Measurements from ENCODE around the gene PLEKHN1. TPM values are rescaled to one million over a fixed set of nuclear protein-coding genes. Genes with fewer than 3 reads are reported as not detected.
"Not testable (repeated sequence)": the region's sequence is repeated elsewhere in the genome, so short reads cannot be mapped to it uniquely, and the experiment has no call there.

Gene PLEKHN1
- total RNA-seq, 1 experiment from 2014 or later = 1.2 TPM

DNA sequence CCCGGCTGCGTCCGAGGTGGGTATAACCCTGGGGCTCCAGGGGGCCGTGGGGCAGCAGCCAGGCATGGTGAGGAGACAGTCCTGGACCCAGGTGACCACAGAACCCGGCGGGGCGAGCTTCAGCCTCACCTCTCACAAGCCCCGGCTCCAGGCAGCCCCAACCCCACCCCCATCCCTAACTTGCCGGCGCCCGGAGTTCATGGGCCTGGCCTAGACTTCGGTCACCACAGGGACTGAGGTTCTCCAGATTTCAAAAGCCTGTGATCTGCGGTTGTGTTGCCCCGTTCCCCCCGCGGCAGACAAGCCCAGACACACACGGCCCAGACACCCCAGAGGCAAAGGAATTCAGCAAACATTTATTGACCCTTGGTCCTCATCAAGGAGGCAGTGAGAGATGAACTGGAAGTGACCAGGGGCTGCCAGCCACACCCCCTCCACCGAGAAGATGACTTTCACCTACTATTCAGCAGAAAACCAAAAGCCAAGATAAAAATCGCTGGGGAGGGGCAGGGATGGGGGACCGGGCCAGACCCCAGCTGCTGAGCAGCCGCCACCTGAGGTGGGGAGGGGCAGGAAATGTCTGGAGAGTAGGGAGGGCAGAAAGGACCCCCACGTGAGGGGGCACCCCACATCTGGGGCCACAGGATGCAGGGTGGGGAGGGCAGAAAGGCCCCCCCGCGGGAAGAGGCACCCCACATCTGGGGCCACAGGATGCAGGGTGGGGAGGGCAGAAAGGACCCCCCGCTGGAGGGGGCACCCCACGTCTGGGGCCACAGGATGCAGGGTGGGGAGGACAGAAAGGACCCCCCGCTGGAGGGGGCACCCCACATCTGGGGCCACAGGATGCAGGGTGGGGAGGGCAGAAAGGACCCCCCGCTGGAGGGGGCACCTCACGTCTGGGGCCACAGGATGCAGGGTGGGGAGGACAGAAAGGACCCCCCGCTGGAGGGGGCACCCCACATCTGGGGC, 29.7 kb downstream of the PLEKHN1 start:
- DNase-seq (ENCODE audit: low spot score) = peak; percentile 6

- DNase-seq (ENCODE audit: low spot score) = peak; percentile 6
Measured at GRCh38 chr1:996851-997712, 30.8 kb downstream of the PLEKHN1 start.

GRCh38 chr1:997713-997992, 31.4 kb downstream of the PLEKHN1 start:
- DNase-seq (ENCODE audit: low spot score) = no peak

GRCh38 chr1:997993-998744, 31.9 kb downstream of the PLEKHN1 start:
- DNase-seq (ENCODE audit: low spot score) = no peak

DNA sequence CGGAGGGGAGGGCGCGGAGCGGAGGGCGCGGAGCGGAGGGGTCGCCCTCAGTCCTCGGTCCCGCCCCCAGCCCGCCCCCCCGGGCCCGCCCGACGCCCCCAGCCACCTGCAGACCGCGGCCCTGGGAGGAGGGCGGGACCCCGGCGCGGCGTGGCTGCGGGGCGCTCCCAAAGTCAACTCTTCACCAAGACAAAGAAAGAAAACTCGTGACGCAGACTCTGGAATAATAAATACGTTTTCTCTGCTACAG, 32.4 kb downstream of the PLEKHN1 start:
- DNase-seq (ENCODE audit: low spot score) = no peak

GRCh38 chr1:998995-999724, 32.9 kb downstream of the PLEKHN1 start:
- peak; percentile 11 for DNase-seq (ENCODE audit: low spot score)

GRCh38 chr1:999725-1000356, 33.6 kb downstream of the PLEKHN1 start, which contains the start of gene HES4:
HES4 (minus strand) TSS chr1:1000097; CDS start chr1:999973, 124 bp downstream.
- peak; percentile 87 for DNase-seq (ENCODE audit: low spot score)

DNA sequence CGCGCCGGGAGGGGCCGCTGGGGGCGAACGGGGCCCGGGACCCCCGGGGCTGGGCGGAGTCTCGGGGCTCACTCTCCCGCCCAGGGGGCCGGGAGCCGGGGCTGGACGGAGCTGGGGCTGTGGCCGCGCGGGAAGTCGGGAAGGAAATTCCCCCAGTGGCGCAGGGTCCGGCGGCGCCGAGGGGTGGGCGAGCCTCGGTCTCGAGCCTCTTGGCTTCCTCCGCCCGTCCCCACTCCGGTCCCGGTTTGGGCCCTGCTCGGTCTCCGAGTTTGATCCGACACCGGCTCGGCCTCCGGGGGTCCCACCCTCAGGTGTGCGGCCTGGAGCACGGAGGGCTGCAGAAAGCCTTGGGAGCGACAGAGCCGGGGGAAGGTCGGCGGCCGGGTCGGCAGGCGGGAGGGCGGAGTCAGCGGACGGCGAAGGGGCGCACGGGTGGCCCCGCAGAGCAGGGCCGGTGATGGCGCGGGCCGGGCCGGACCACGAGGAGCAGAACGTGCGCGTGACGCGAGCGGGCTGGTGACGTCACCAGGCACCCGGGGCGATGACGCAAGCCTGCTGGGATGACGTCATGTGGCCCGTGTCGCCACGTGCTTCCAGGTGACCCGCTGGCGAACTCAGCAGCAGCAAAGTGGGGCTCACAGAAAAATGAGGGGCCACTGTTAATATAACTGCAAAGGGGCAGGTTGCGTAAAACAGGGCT, 34.2 kb downstream of the PLEKHN1 start:
- peak; percentile 93 for DNase-seq (ENCODE audit: low spot score)

GRCh38 chr1:1001057-1001783, 34.9 kb downstream of the PLEKHN1 start:
- DNase-seq (ENCODE audit: low spot score) = no peak

DNA sequence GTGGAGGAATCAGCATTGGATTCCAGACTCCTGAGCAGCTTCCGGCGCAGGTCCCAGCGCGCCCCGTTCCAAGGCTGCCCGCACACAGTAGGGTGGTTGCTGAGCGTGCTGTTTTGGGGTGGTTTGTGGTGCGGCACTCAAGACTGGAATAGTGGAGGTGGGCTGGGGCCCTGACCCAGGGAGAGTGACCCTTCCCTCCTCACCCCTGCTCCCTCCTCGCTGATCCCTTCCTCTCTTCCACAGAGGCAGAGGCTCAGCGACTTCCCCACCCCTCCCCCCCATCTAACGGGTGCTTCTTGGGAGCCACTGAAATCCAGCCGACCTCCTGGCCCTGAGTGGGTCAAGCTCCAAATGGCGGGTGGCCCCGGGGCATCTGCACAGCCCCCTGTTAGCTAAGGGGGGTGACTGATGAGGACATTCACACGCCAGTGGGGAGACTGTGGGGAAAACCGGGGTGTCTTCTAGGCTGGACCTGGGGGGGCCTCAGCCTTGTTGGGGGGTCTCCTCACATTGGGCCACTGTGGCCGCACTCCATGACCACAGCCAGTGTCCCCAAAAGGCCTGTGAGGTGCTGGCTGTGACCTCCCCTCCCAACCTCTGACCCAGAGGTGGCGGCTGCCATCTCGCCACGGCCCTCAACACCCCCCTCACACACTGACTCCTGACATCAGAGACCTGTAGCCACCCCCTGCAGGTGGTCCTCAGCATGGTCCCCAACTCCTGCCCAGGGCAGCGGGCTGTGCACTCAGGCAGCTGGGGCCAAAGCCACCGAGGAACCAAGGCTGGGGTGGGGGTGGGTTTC, 37.5 kb downstream of the PLEKHN1 start:
- peak; percentile 3 for DNase-seq (ENCODE audit: low spot score)

DNA sequence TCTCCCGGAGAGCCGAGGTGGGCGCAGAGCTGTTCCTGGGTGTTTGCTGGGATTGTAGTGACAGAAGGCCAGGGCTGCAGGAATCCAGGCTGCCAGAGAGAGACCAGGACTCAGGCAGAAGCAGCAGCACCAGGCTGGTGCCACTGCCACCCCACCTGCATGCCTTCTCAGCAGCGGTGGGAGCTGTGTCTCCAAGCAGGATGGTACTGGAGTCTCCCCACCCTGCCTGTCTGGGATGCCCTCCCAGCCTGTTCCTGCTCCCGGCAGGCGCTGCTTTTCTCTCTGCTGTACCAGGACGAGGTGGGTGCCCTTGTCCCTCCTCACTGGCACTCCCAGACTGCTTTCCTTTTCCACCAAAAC, 38.1 kb downstream of the PLEKHN1 start:
- peak; percentile 7 for DNase-seq (ENCODE audit: low spot score)

- peak; percentile 47 for DNase-seq (ENCODE audit: low spot score)
Measured at GRCh38 chr1:1004780-1005697, 38.8 kb downstream of the PLEKHN1 start.

DNA sequence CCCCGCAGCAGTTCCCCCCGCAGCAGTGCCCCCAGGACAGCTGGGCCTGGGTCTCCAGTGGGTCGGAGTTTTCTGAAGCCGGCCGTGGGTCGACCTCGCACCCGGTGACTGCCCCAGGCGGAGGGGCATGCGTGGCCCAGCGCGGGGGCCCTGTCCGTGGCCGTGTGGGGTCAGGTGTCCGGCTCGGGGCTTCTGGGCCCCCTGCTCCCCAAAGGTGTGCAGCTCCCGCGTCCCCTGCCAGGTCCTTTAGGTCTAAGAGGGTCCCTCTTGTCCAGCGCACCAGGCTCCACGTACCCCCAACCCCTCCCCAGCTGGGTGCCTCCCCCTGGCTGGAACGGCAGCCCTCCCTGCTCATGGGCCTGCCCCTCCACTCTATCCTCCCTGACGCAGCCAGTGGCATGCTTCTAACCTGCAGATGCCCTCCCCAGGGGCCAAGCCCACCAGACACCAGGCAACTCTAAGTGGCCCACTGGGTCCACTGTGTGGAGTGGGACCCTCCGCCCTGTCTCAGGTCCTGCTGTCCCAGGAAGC, 39.6 kb downstream of the PLEKHN1 start:
- DNase-seq (ENCODE audit: low spot score) = no peak

- DNase-seq (ENCODE audit: low spot score) = peak; percentile 6
Measured at GRCh38 chr1:1006305-1007159, 40.2 kb downstream of the PLEKHN1 start.

DNA sequence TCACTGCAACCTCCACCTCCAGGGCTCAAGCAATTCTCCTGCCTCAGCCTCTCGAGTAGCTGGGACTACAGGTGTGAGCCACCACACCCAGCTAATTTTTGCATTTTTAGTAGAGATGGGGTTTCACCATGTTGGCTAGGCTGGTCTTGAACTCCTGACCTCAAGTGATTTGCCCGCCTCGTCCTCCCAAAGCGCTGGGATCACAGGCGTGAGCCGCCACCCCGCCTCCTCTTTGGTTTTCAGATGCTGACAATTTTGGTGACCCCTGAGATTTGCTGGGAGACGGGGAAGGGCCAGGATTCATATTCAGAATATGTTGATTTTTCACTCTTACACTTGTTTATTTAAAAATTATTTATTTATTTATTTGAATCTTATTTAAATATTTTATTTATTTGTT, 43.8 kb downstream of the PLEKHN1 start:
- DNase-seq (ENCODE audit: low spot score) = not testable (repeated sequence)

DNA sequence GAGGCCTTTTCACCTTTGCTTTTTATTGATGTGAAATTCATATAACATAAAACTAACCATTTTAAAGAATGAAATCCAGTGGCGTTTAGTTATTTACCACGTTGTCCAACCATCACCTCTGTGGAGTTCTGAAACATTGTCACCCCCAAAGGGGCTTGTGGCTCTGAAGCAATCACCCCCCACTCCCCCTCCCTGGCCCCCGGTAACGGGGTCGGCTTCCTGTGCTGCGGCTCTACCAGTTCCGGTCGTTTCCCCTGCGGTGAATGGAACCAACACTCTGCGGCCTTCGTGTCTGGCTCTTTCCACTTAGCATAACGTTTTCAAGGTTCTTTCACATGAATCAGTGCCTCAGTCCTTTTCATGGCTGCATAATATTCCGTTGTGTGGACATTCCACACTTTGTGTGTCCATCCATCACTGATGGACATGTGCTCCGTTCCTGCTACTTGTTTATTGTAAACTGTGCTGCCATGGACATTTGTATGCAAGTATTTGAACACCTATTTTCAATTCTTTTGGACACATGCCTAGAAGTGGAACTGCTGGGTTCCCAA, 45.2 kb downstream of the PLEKHN1 start:
- DNase-seq (ENCODE audit: low spot score) = no peak
